HEK293 (cell line): ENCODE measurements around the gene ARAP1.

Source experiments
- CTCF ChIA-PET: fragments of 350-600 bp; formaldehyde crosslinking; extraction: SDS; loops from one replicate; lab custom pipeline; 2021; ENCODE audit warnings: antibody characterized with exemption; lab: Yijun Ruan, JAX
- POLR2A ChIA-PET: fragments of 300-600 bp; formaldehyde crosslinking; extraction: SDS; loops from one replicate; lab custom pipeline; 2020; ENCODE audit warnings: antibody characterized with exemption, inconsistent platforms; lab: Yijun Ruan, JAX
- H3K27ac ChIP-seq: fragments of 200-500 bp; sonication (Bioruptor generic); 2 replicates; pipeline ENCODE4 v1.5.1; 2014; ENCODE audit warnings: low read depth, low read length, control low read depth, inconsistent platforms; ENCODE audit errors: extremely low read depth
- H3K36me3 ChIP-seq, 2 experiments: fragments of 200-500 bp in 1 of 2; sonication (Bioruptor generic) in 1 of 2; 1 replicate in 1 of 2; 2 replicates in 1 of 2; pipeline ENCODE4 v1.5.1; 2014 to 2017; ENCODE audit warnings: inconsistent platforms in 2 of 2, low read length in 2 of 2; ENCODE audit not compliant: control insufficient read depth in 2 of 2, insufficient read depth in 1 of 2
- H3K4me1 ChIP-seq: fragments of 200-500 bp; sonication (Bioruptor generic); 2 replicates; pipeline ENCODE4 v1.5.1; 2014; ENCODE audit warnings: mild to moderate bottlenecking, low read length, inconsistent platforms; ENCODE audit not compliant: control insufficient read depth, insufficient read depth
- H3K4me3 ChIP-seq: 2 replicates; pipeline ENCODE4 v1.5.1; 2011; ENCODE audit warnings: low read depth, mild to moderate bottlenecking, control low read depth, low read length, moderate library complexity
- H3K9me3 ChIP-seq: fragments of 200-500 bp; sonication (Bioruptor generic); 2 replicates; pipeline ENCODE4 v1.5.1; 2014; ENCODE audit warnings: low read depth, low read length, inconsistent platforms; ENCODE audit not compliant: control insufficient read depth, insufficient read depth
- KLF8 ChIP-seq: fragments of 450-650 bp; formaldehyde crosslinking; IDR thresholded peaks from 2 replicates; pipeline ENCODE4 v1.5.1; 2016; ENCODE audit warnings: missing biosample characterization, missing genetic modification characterization
- RBAK ChIP-seq: fragments of 450-650 bp; formaldehyde crosslinking; IDR thresholded peaks from 2 replicates; pipeline ENCODE4 v1.5.1; 2016; ENCODE audit warnings: missing biosample characterization, missing genetic modification characterization
- SCRT2 ChIP-seq: fragments of 450-650 bp; formaldehyde crosslinking; IDR thresholded peaks from 2 replicates; pipeline ENCODE4 v1.5.1; 2016; ENCODE audit warnings: missing biosample characterization, missing genetic modification characterization
- ZBTB11 ChIP-seq: fragments of 450-650 bp; formaldehyde crosslinking; conservative IDR thresholded peaks from 2 replicates; pipeline ENCODE4 v1.5.1; 2016; ENCODE audit warnings: low read depth, missing biosample characterization, missing genetic modification characterization
- ZFP69B ChIP-seq: fragments of 450-650 bp; formaldehyde crosslinking; IDR thresholded peaks from 2 replicates; pipeline ENCODE4 v1.5.1; 2016; ENCODE audit warnings: missing biosample characterization, missing genetic modification characterization
- ZNF148 ChIP-seq: fragments of 450-650 bp; formaldehyde crosslinking; IDR thresholded peaks from 2 replicates; pipeline ENCODE4 v1.5.0; 2017; ENCODE audit warnings: missing biosample characterization, missing genetic modification characterization, borderline replicate concordance
- ZNF157 ChIP-seq: fragments of 450-650 bp; formaldehyde crosslinking; IDR thresholded peaks from 2 replicates; pipeline ENCODE4 v1.5.1; 2016; ENCODE audit warnings: missing biosample characterization, missing genetic modification characterization
- ZNF394 ChIP-seq: fragments of 450-650 bp; formaldehyde crosslinking; IDR thresholded peaks from 2 replicates; pipeline ENCODE4 v1.5.1; 2016; ENCODE audit warnings: missing biosample characterization, missing genetic modification characterization, mild to moderate bottlenecking, moderate library complexity, borderline replicate concordance
- ZNF510 ChIP-seq: fragments of 450-650 bp; formaldehyde crosslinking; IDR thresholded peaks from 2 replicates; pipeline ENCODE4 v1.5.1; 2018; ENCODE audit warnings: mild to moderate bottlenecking, missing genetic modification characterization, missing biosample characterization; ENCODE audit not compliant: insufficient replicate concordance
- TF ChIP-seq, protein P1 (sequence below): fragments of 450-650 bp; formaldehyde crosslinking; IDR thresholded peaks from 2 replicates; pipeline ENCODE4 v1.5.1; 2017; ENCODE audit warnings: missing biosample characterization, mild to moderate bottlenecking, missing genetic modification characterization, moderate library complexity
- TF ChIP-seq, protein P2 (sequence below): fragments of 450-650 bp; formaldehyde crosslinking; IDR thresholded peaks from 2 replicates; pipeline ENCODE4 v1.5.1; 2016; ENCODE audit warnings: missing biosample characterization, missing genetic modification characterization
- TF ChIP-seq, protein P3 (sequence below): fragments of 450-650 bp; formaldehyde crosslinking; optimal IDR thresholded peaks from 2 replicates; pipeline ENCODE3; 2016; ENCODE audit warnings: missing biosample characterization, mild to moderate bottlenecking, missing genetic modification characterization

ARAP1 gene

GRCh38 chr11:72786305-72787215, 34.4 kb upstream of the ARAP1 start:
- H3K36me3 ChIP-seq, result no peaks in the 10 kb centered on the region
- no peak overlapping the region for H3K27ac ChIP-seq
- TF ChIP-seq, protein P1, sequence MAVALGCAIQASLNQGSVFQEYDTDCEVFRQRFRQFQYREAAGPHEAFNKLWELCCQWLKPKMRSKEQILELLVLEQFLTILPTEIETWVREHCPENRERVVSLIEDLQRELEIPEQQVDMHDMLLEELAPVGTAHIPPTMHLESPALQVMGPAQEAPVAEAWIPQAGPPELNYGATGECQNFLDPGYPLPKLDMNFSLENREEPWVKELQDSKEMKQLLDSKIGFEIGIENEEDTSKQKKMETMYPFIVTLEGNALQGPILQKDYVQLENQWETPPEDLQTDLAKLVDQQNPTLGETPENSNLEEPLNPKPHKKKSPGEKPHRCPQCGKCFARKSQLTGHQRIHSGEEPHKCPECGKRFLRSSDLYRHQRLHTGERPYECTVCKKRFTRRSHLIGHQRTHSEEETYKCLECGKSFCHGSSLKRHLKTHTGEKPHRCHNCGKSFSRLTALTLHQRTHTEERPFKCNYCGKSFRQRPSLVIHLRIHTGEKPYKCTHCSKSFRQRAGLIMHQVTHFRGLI (tag by site-specific recombination), result no peak
- TF ChIP-seq SCRT2 (tag by site-specific recombination) (no peak), RBAK (no peak), ZNF394 (tag by site-specific recombination) (no peak), ZNF157 (tag by site-specific recombination) (no peak), ZFP69B (no peak), ZBTB11 (tag by site-specific recombination) (no peak), KLF8 (no peak), ZNF510 (no peak), ZNF148 (no peak)
- TF ChIP-seq, protein P2, sequence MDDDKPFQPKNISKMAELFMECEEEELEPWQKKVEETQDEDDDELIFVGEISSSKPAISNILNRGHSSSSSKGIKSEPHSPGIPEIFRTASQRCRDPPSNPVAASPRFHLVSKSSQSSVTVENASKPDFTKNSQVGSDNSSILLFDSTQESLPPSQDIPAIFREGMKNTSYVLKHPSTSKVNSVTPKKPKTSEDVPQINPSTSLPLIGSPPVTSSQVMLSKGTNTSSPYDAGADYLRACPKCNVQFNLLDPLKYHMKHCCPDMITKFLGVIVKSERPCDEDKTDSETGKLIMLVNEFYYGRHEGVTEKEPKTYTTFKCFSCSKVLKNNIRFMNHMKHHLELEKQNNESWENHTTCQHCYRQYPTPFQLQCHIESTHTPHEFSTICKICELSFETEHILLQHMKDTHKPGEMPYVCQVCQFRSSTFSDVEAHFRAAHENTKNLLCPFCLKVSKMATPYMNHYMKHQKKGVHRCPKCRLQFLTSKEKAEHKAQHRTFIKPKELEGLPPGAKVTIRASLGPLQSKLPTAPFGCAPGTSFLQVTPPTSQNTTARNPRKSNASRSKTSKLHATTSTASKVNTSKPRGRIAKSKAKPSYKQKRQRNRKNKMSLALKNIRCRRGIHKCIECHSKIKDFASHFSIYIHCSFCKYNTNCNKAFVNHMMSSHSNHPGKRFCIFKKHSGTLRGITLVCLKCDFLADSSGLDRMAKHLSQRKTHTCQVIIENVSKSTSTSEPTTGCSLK (tag by site-specific recombination), result no peak
- TF ChIP-seq, protein P3, sequence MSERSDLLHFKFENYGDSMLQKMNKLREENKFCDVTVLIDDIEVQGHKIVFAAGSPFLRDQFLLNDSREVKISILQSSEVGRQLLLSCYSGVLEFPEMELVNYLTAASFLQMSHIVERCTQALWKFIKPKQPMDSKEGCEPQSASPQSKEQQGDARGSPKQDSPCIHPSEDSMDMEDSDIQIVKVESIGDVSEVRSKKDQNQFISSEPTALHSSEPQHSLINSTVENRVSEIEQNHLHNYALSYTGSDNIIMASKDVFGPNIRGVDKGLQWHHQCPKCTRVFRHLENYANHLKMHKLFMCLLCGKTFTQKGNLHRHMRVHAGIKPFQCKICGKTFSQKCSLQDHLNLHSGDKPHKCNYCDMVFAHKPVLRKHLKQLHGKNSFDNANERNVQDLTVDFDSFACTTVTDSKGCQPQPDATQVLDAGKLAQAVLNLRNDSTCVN (tag by site-specific recombination), result no peak
- TF ChIP-seq, all 188 proteins: peak for 0
- ChIA-PET POLR2A (interaction anchor here (1.0 kb wide), 1 partner anchor 61 kb away, joined by 5 read pairs; no protein-coding TSS in a partner anchor), CTCF (interaction anchor here (0.7 kb wide), 1 partner anchor 73 kb away, joined by 3 read pairs; no protein-coding TSS in a partner anchor)
- H3K4me3 ChIP-seq, result no peak overlapping the region
- no peaks in the 10 kb centered on the region for H3K9me3 ChIP-seq
- no peaks in the 10 kb centered on the region for H3K4me1 ChIP-seq
